ENCODE data around the gene ZNF813. TPM values are rescaled to one million over a fixed set of nuclear protein-coding genes. Genes with fewer than 3 reads are reported as not detected.
"Not testable (repeated sequence)": the region's sequence is repeated elsewhere in the genome, so short reads cannot be mapped to it uniquely, and the experiment has no call there.

Gene ZNF813
- polyA plus RNA-seq, 2 of the 4 experiments (the other 2 are of a cell fraction) = 0.30 to 0.78 TPM

- TF ChIP-seq HOXB5 (CRISPR knock-in tag; IDR thresholded peaks at IDR 0.05) (no peak), CBX2 (IDR thresholded peaks at IDR 0.05; ENCODE audit: borderline replicate concordance, low read depth) (no peak), USF2 (IDR thresholded peaks at IDR 0.05) (no peak), HMGXB4 (CRISPR knock-in tag; IDR thresholded peaks at IDR 0.05; ENCODE audit: borderline replicate concordance) (no peak), EHF (CRISPR knock-in tag; IDR thresholded peaks at IDR 0.05) (no peak), GATA3 (IDR thresholded peaks at IDR 0.05; ENCODE audit: borderline replicate concordance) (no peak), POLR2A (IDR thresholded peaks at IDR 0.05; ENCODE audit: low read length) (no peak), ZNF302 (CRISPR knock-in tag; IDR thresholded peaks at IDR 0.05) (no peak), SMC3 (IDR thresholded peaks at IDR 0.05) (no peak), ESRRA (IDR thresholded peaks at IDR 0.05; ENCODE audit: borderline replicate concordance, low read length) (no peak), HEYL (CRISPR knock-in tag; IDR thresholded peaks at IDR 0.05) (no peak)
- H3K27ac ChIP-seq = no peak overlapping the region
- 37% methylated on average over 31 of the region's 31 CpGs for WGBS (ENCODE audit: missing lambda C conversion rate)
- H3K4me2 ChIP-seq = peak overlapping the region; percentile 74
- no peak for DNase-seq (ENCODE audit: low read depth in 1 of 2, low spot score in 1 of 2)
- H3K4me1 ChIP-seq = no peaks in the 10 kb centered on the region
- no peak for FAIRE-seq
- ATAC-seq = peak in 1 of 2 experiments; percentile 18; a peak in 1 of 6 replicates
- H3K4me3 ChIP-seq = peak overlapping the region; percentile 51
- peaks cover 55% of the 10 kb centered on the region for H3K9me3 ChIP-seq
- CTCF ChIA-PET = interaction anchor here (0.9 kb wide), 1 partner anchor 10 kb away, joined by 4 read pairs; no protein-coding TSS in a partner anchor
- POLR2A ChIA-PET = no interaction called here
Observed at GRCh38 chr19:53466726-53467484, 628 bp upstream of the ZNF813 start.

GRCh38 chr19:53468628-53469027 is 1.1 kb downstream of the ZNF813 start:
- ATAC-seq; DNase-seq (ENCODE audit: low read depth in 1 of 2, low spot score in 1 of 2); H3K4me1 ChIP-seq; H3K4me3 ChIP-seq; FAIRE-seq; H3K4me2 ChIP-seq; POLR2A ChIA-PET; H3K27ac ChIP-seq; CTCF ChIA-PET: not testable (repeated sequence)
- H3K9me3 ChIP-seq = peaks cover 51% of the 10 kb centered on the region
- WGBS (ENCODE audit: missing lambda C conversion rate) = 71% methylated on average over 6 of the region's 8 CpGs

- no peaks in the 10 kb centered on the region for H3K4me1 ChIP-seq
- H3K4me3 ChIP-seq = no peak overlapping the region
- H3K4me2 ChIP-seq = no peak overlapping the region
- DNase-seq (ENCODE audit: low read depth in 1 of 2, low spot score in 1 of 2) (no peak), FAIRE-seq (no peak), ATAC-seq (no peak)
- ChIA-PET POLR2A (no interaction called here), CTCF (no interaction called here)
- H3K9me3 ChIP-seq = peaks cover 52% of the 10 kb centered on the region
- no peak overlapping the region for H3K27ac ChIP-seq
- 51% methylated on average over 7 of the region's 7 CpGs for WGBS (ENCODE audit: missing lambda C conversion rate)
- TF ChIP-seq EHF (CRISPR knock-in tag; IDR thresholded peaks at IDR 0.05) (no peak), NPAS2 (CRISPR knock-in tag; IDR thresholded peaks at IDR 0.05; ENCODE audit: borderline replicate concordance) (no peak), RCOR1 (IDR thresholded peaks at IDR 0.05; ENCODE audit: low read depth, low read length) (no peak), CTCF (IDR thresholded peaks at IDR 0.05) (no peak), HDAC2 (IDR thresholded peaks at IDR 0.05) (no peak), JUNB (IDR thresholded peaks at IDR 0.05) (no peak), MAZ (IDR thresholded peaks at IDR 0.05; ENCODE audit: borderline replicate concordance, low read depth, low read length) (no peak), HOXA7 (CRISPR knock-in tag; IDR thresholded peaks at IDR 0.05) (no peak), HES2 (IDR thresholded peaks at IDR 0.05) (no peak), ZSCAN20 (CRISPR knock-in tag; IDR thresholded peaks at IDR 0.05) (no peak), FOXS1 (CRISPR knock-in tag; IDR thresholded peaks at IDR 0.05) (no peak), PHF8 (IDR thresholded peaks at IDR 0.05; ENCODE audit: borderline replicate concordance, low read depth) (no peak), ESRRA (IDR thresholded peaks at IDR 0.05; ENCODE audit: borderline replicate concordance, low read length) (no peak), RFX5 (IDR thresholded peaks at IDR 0.05) (no peak), E2F6 (IDR thresholded peaks at IDR 0.05; ENCODE audit: borderline replicate concordance, low read depth) (no peak), REST (IDR thresholded peaks at IDR 0.05) (no peak)
Observed at GRCh38 chr19:53471916-53472315, 4.4 kb downstream of the ZNF813 start.
